GM12878 (cell line): Measurements from ENCODE around the gene MAMLD1. TPM values are rescaled to one million over a fixed set of nuclear protein-coding genes. Genes with fewer than 3 reads are reported as not detected.

Source experiments
- ATAC-seq: fragments of 200-7000 bp; cut with Tn5 transposase; 3 replicates; pipeline ENCODE4 v1.9.1; 2020; ENCODE audit warnings: mild to moderate bottlenecking, moderate library complexity
- BruUV-seq: library from RNA; stranded (reverse); fragments of 400-500 nt; replicated peaks from 2 replicates; lab custom pipeline; 2021; lab: Mats Ljungman, UMichigan
- CTCF ChIA-PET: fragments of 300-600 bp; sonication (Branson Sonifier 250); formaldehyde crosslinking; extraction: SDS; loops from one replicate; lab custom pipeline; 2021; ENCODE audit warnings: inconsistent platforms; lab: Yijun Ruan, JAX
- POLR2A ChIA-PET: fragments of 350-600 bp; formaldehyde crosslinking; extraction: SDS; loops from one replicate; lab custom pipeline; 2021; ENCODE audit warnings: inconsistent platforms; lab: Charles Lee
- RAD21 ChIA-PET: fragments of 300-600 bp; sonication (Branson Sonifier 250); formaldehyde crosslinking; loops from one replicate; lab custom pipeline; 2023; ENCODE audit warnings: antibody characterized with exemption; ENCODE audit not compliant: unreplicated experiment; lab: Charles Lee
- SMC1A ChIA-PET: fragments of 300-600 bp; sonication (Branson Sonifier 250); formaldehyde crosslinking; loops from one replicate; lab custom pipeline; 2023; ENCODE audit not compliant: unreplicated experiment, uncharacterized antibody; lab: Charles Lee
- DNase-seq: peaks from one replicate; pipeline ENCODE4 v3.0.0-alpha.2; 2011; ENCODE audit warnings: low read depth, low spot score
- FAIRE-seq: peaks from 3 replicates; lab custom pipeline; 2011; peaks lifted over from hg19 to GRCh38; lab: Jason Lieb, UNC
- H2AFZ ChIP-seq: 2 replicates; pipeline ENCODE4 v1.6.0; 2011; ENCODE audit warnings: low read depth, low read length, control low read depth; ENCODE audit not compliant: control insufficient read depth
- H3K27ac ChIP-seq: 2 replicates; pipeline ENCODE4 v1.5.1; 2011; ENCODE audit warnings: control low read depth; ENCODE audit not compliant: control insufficient read depth, insufficient read depth
- H3K27me3 ChIP-seq, 2 experiments: replicated peaks in 1 of 2; 2 replicates each; pipeline versions ENCODE4 v1.6.0 to v1.6.1; 2011; ENCODE audit warnings: low read length in 1 of 2; ENCODE audit not compliant: control insufficient read depth in 2 of 2, insufficient read depth in 2 of 2
- H3K36me3 ChIP-seq, 2 experiments: 2 replicates each; pipeline ENCODE4 v1.5.1; 2011; ENCODE audit warnings: low read length in 1 of 2; ENCODE audit not compliant: control insufficient read depth in 2 of 2, insufficient read depth in 2 of 2
- H3K4me1 ChIP-seq: 2 replicates; pipeline ENCODE4 v1.6.1; 2011; ENCODE audit warnings: mild to moderate bottlenecking, low read length, moderate library complexity, mixed read lengths; ENCODE audit not compliant: control insufficient read depth, insufficient read depth
- H3K4me2 ChIP-seq: 2 replicates; pipeline ENCODE4 v1.6.0; 2011; ENCODE audit warnings: control low read depth; ENCODE audit not compliant: control insufficient read depth, insufficient read depth
- H3K4me3 ChIP-seq: fragments of 200-600 bp; sonication (generic); 2 replicates; pipeline ENCODE4 v1.5.1; 2016
- H3K79me2 ChIP-seq: 2 replicates; pipeline ENCODE4 v1.6.0; 2011; ENCODE audit warnings: low read length; ENCODE audit not compliant: control insufficient read depth, insufficient read depth
- H3K9ac ChIP-seq: 2 replicates; pipeline ENCODE4 v1.8.0; 2011; ENCODE audit warnings: low read length, control low read depth, mixed read lengths; ENCODE audit not compliant: control insufficient read depth, insufficient read depth
- H3K9me3 ChIP-seq: replicated peaks from 3 replicates; pipeline ENCODE4 v1.5.1; 2011; ENCODE audit warnings: mild to moderate bottlenecking, low read length; ENCODE audit not compliant: control insufficient read depth, insufficient read depth
- H4K20me1 ChIP-seq: 2 replicates; pipeline ENCODE4 v1.6.0; 2011; ENCODE audit not compliant: control insufficient read depth, insufficient read depth
- DPF2 ChIP-seq: fragments of 450-650 bp; IDR thresholded peaks from 2 replicates; pipeline ENCODE4 v1.6.1; 2017; ENCODE audit warnings: mild to moderate bottlenecking
- EGR1 ChIP-seq, 2 experiments: IDR thresholded peaks; 1 replicate in 1 of 2; 2 replicates in 1 of 2; pipeline ENCODE4 v1.6.1; 2011 to 2012; ENCODE audit warnings: low read depth in 2 of 2, low read length in 2 of 2, borderline replicate concordance in 1 of 2, mild to moderate bottlenecking in 1 of 2, moderate library complexity in 1 of 2
- GABPA ChIP-seq: IDR thresholded peaks from 2 replicates; pipeline ENCODE4 v1.6.1; 2014; ENCODE audit warnings: antibody characterized with exemption, low read depth, mild to moderate bottlenecking, inconsistent platforms
- HDAC6 ChIP-seq: fragments of 200-600 bp; sonication (generic); IDR thresholded peaks from one replicate; pipeline ENCODE4 v1.8.0; 2017; ENCODE audit warnings: antibody characterized with exemption; ENCODE audit not compliant: unreplicated experiment
- POLR2A ChIP-seq: IDR thresholded peaks from 2 replicates; pipeline ENCODE4 v1.6.1; 2011; ENCODE audit warnings: low read depth, mild to moderate bottlenecking, low read length
- RAD51 ChIP-seq: fragments of 450-650 bp; IDR thresholded peaks from 2 replicates; pipeline ENCODE4 v1.6.1; 2016; ENCODE audit warnings: moderate library complexity, mild to moderate bottlenecking, inconsistent platforms
- SPI1 ChIP-seq: IDR thresholded peaks from 2 replicates; pipeline ENCODE4 v1.6.1; 2011; ENCODE audit warnings: low read depth, mild to moderate bottlenecking, low read length, moderate library complexity, borderline replicate concordance; ENCODE audit not compliant: insufficient read depth
- WGBS: methylation state at CpG from one replicate; pipeline ENCODE4 v1.1.6; 2016; ENCODE audit warnings: low lambda C conversion rate; ENCODE audit not compliant: insufficient replicate concordance, insufficient coverage; ENCODE audit errors: missing lambda C conversion rate; 5-methylcytosine and 5-hydroxymethylcytosine counted together
- in situ Hi-C: fragments of 300-500 bp; cut with MboI; formaldehyde crosslinking; loops from 9 replicates; pipeline ENCODE4 v1.14.3; 2018; ENCODE audit warnings: mixed read lengths
- intact Hi-C: fragments of 100-400 bp; cut with micrococcal nuclease; formaldehyde crosslinking; loops from one replicate; pipeline ENCODE4 v1.14.2; 2022; ENCODE audit not compliant: unreplicated experiment
- polyA plus RNA-seq, 11 experiments: library from polyadenylated mRNA; depleted of rRNA in 4 of 11; unstranded in 6 of 11; stranded (reverse) in 5 of 11; fragments of >200 nt; fragmentation: Nextera tagmentation in 4 of 11; fragmentation: Illumina TruSeq in 1 of 11; extraction: Ambion mirVana in 4 of 11; extraction: Trizol in 1 of 11; gene quantifications; 1 replicate in 1 of 11; 2 replicates in 10 of 11; pipeline versions ENCODE4 v1.2.1 to v1.2.3, GENCODE V29; 2011 to 2016; ENCODE audit warnings: inconsistent platforms in 2 of 11, missing spikeins in 2 of 11, low read depth in 1 of 11
- total RNA-seq, 4 experiments: library from RNA; depleted of rRNA in 3 of 4; stranded (reverse); fragments of >200 nt in 3 of 4; fragmentation: Illumina TruSeq in 1 of 4; extraction: Trizol in 1 of 4; gene quantifications; 2 replicates each; pipeline versions ENCODE4 v1.2.1 to v1.2.3, GENCODE V29; 2013 to 2021
- TF ChIP-seq, protein P1 (sequence below): fragments of 450-650 bp; IDR thresholded peaks from 2 replicates; pipeline ENCODE4 v1.6.1; 2016; ENCODE audit warnings: mild to moderate bottlenecking
- TF ChIP-seq, protein P2 (sequence below): fragments of 150-350 bp; IDR thresholded peaks from 2 replicates; pipeline ENCODE4 v1.6.1; 2016; ENCODE audit warnings: low read depth, low read length

Gene MAMLD1
- total and polyA plus RNA-seq, 10 of the 15 experiments (the other 5 are each of a cell fraction or from before 2014, with no cell fraction given), result 0.03 to 0.05 TPM; not detected in 8

DNA sequence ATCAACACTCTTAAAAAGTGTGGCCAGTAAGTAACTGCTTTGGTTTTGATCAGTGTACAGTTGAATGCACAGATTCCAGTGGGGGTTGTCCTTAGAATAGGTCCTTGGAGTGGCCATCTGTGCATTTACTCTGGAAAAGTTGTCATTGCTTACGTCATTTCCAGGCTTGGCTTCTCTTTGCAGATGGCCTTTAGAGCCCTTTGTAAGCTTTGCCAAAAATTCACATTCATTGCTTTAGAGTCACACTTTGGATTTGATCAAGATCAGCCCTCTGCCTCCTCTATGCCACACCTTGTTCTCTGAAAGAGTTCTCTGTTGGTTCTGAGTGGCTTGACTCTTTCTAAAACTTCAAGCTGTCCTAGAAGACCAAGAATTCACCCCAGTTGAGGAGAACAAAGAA lies 83.9 kb downstream of the MAMLD1 start:
- WGBS, result 0% methylated on average over 1 of the region's 1 CpG
- Histone ChIP-seq H3K4me1 (no peaks in the 10 kb centered on the region), H3K36me3 (no peaks in the 10 kb centered on the region), H3K9ac (no peak overlapping the region), H3K4me2 (no peak overlapping the region), H3K9me3 (no peaks in the 10 kb centered on the region), H3K79me2 (no peaks in the 10 kb centered on the region), H2AFZ (no peak overlapping the region), H3K27me3 (no peaks in the 10 kb centered on the region), H3K4me3 (no peak overlapping the region)
- intact Hi-C loops (no loop called here), in situ Hi-C loops (no loop called here)
- SMC1A ChIA-PET, result no interaction called here
- FAIRE-seq (no peak), ATAC-seq (no peak)
- CTCF ChIA-PET, result interaction anchor here (1.2 kb wide), 1 partner anchor 143 kb away, joined by 4 read pairs; no protein-coding TSS in a partner anchor
- POLR2A ChIA-PET, result no interaction called here
- BruUV-seq, result no TSS peak
- no peak for TF ChIP-seq POLR2A
- TF ChIP-seq RAD51, result no peak
- no peak for TF ChIP-seq HDAC6
- no peak for TF ChIP-seq DPF2
- TF ChIP-seq, protein P1, sequence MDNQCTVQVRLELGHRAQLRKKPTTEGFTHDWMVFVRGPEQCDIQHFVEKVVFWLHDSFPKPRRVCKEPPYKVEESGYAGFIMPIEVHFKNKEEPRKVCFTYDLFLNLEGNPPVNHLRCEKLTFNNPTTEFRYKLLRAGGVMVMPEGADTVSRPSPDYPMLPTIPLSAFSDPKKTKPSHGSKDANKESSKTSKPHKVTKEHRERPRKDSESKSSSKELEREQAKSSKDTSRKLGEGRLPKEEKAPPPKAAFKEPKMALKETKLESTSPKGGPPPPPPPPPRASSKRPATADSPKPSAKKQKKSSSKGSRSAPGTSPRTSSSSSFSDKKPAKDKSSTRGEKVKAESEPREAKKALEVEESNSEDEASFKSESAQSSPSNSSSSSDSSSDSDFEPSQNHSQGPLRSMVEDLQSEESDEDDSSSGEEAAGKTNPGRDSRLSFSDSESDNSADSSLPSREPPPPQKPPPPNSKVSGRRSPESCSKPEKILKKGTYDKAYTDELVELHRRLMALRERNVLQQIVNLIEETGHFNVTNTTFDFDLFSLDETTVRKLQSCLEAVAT, result no peak
- TF ChIP-seq, protein P2, sequence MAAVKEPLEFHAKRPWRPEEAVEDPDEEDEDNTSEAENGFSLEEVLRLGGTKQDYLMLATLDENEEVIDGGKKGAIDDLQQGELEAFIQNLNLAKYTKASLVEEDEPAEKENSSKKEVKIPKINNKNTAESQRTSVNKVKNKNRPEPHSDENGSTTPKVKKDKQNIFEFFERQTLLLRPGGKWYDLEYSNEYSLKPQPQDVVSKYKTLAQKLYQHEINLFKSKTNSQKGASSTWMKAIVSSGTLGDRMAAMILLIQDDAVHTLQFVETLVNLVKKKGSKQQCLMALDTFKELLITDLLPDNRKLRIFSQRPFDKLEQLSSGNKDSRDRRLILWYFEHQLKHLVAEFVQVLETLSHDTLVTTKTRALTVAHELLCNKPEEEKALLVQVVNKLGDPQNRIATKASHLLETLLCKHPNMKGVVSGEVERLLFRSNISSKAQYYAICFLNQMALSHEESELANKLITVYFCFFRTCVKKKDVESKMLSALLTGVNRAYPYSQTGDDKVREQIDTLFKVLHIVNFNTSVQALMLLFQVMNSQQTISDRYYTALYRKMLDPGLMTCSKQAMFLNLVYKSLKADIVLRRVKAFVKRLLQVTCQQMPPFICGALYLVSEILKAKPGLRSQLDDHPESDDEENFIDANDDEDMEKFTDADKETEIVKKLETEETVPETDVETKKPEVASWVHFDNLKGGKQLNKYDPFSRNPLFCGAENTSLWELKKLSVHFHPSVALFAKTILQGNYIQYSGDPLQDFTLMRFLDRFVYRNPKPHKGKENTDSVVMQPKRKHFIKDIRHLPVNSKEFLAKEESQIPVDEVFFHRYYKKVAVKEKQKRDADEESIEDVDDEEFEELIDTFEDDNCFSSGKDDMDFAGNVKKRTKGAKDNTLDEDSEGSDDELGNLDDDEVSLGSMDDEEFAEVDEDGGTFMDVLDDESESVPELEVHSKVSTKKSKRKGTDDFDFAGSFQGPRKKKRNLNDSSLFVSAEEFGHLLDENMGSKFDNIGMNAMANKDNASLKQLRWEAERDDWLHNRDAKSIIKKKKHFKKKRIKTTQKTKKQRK, result no peak
- TF ChIP-seq SPI1, result no peak
- TF ChIP-seq GABPA, result no peak
- TF ChIP-seq EGR1 (IDR thresholded peaks at IDR 0.05; ENCODE audit: borderline replicate concordance in 1 of 2, low read depth in 2 of 2, low read length in 2 of 2), result no peak
- TF ChIP-seq, all 136 proteins: peak for 0
- H4K20me1 ChIP-seq, result no peaks in the 10 kb centered on the region
- H3K27ac ChIP-seq, result no peak overlapping the region
- RAD21 ChIA-PET, result no interaction called here
- DNase-seq, result no peak
